GM23248 (cell line): ENCODE results near the gene LCP2.

Experiments
- EZH2 ChIP-seq: fragments of 200-600 bp; sonication (generic); IDR thresholded peaks from 2 replicates; pipeline ENCODE4 v1.6.1; 2018; ENCODE audit warnings: antibody characterized with exemption, mild to moderate bottlenecking; ENCODE audit not compliant: insufficient read depth, poor library complexity, severe bottlenecking
- EZH2phosphoT487 ChIP-seq: fragments of 200-600 bp; sonication (generic); IDR thresholded peaks from 2 replicates; pipeline ENCODE4 v1.6.1; 2018; ENCODE audit warnings: antibody characterized with exemption, moderate library complexity, mild to moderate bottlenecking, low read depth; ENCODE audit not compliant: insufficient read depth

DNA sequence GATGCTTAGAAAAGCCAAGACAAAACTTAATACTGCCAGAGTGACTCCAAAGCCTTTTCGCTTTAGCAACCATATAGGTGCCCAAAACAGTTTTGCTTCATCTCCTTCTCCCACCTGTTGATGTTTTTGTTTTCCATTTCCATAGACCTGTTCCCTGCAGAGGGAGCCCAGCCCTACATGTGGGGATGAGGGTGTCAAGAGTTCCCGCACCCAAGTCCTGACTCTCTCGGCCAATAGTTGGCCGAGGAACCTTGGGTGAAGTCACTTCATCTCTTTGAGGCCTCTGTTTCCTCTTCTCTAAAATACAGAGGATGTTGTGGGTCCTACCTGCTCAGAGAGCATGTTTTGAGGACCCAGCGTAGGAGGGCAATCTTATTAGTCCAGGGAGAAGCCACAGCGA, 38.5 kb upstream of the LCP2 start:
- TF ChIP-seq EZH2phosphoT487 (no peak), EZH2 (no peak)
